ENCODE measurements around the gene SULT4A1. TPM values are rescaled to one million over a fixed set of nuclear protein-coding genes. Genes with fewer than 3 reads are reported as not detected.
"Not testable (repeated sequence)": the region's sequence is repeated elsewhere in the genome, so short reads cannot be mapped to it uniquely, and the experiment has no call there.

The SULT4A1 gene
- total RNA-seq, 6 donors from 2014 or later: not detected

DNA sequence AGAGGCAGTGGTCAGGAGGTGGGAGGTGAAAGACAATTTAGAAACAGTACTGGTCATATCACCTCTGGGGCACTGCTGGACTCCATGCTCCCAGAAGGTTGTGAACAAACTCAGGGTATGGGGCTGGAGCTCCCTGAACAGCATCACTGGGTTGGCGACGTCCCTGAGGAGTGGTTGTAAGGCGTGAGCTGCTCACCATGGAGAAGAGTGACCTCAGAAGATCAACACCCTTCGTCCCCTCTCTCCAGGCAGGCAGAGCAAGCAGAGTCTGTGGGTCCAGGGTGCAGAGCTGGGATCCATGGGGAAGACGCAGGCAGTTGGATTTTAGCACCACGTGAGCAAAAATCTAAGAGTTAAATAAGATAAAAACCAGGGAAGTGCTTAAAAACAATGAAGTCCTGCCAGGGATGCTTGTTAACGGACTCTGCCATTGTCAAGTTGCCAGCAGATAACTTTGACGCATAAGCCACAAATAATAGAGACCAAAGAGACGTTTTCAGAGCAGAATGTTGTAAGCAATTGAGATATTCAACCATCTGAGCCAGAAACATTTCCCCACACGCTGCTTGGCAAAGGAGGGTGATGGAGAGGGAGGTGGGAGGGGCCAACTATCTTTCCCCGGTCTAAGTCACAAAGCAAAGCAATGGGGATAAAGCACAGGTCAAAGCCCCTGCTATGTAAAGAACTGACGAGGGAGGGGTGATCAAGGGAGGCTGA is 15.9 kb upstream of the SULT4A1 start:
- H3K27me3 ChIP-seq: no peaks in the 10 kb centered on the region
- 40 to 47% methylated on average over 12 of the region's 12 CpGs for WGBS, 2 donors
- no peaks in the 10 kb centered on the region for H3K9me3 ChIP-seq
- no peaks in the 10 kb centered on the region for H3K4me1 ChIP-seq
- DNase-seq: no peak
- TF ChIP-seq EP300 (IDR thresholded peaks at IDR 0.05): no peak
- TF ChIP-seq POLR2AphosphoS5 (IDR thresholded peaks at IDR 0.05): no peak
- TF ChIP-seq, protein P1, sequence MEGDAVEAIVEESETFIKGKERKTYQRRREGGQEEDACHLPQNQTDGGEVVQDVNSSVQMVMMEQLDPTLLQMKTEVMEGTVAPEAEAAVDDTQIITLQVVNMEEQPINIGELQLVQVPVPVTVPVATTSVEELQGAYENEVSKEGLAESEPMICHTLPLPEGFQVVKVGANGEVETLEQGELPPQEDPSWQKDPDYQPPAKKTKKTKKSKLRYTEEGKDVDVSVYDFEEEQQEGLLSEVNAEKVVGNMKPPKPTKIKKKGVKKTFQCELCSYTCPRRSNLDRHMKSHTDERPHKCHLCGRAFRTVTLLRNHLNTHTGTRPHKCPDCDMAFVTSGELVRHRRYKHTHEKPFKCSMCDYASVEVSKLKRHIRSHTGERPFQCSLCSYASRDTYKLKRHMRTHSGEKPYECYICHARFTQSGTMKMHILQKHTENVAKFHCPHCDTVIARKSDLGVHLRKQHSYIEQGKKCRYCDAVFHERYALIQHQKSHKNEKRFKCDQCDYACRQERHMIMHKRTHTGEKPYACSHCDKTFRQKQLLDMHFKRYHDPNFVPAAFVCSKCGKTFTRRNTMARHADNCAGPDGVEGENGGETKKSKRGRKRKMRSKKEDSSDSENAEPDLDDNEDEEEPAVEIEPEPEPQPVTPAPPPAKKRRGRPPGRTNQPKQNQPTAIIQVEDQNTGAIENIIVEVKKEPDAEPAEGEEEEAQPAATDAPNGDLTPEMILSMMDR (IDR thresholded peaks at IDR 0.05): no peak
- no peak for TF ChIP-seq POLR2A (IDR thresholded peaks at IDR 0.05)
- no peak overlapping the region for H3K4me3 ChIP-seq
- ATAC-seq (ENCODE audit: low FRiP score in 2 of 2): no peak
- H3K36me3 ChIP-seq: no peaks in the 10 kb centered on the region
- H3K27ac ChIP-seq: no peak overlapping the region

DNA sequence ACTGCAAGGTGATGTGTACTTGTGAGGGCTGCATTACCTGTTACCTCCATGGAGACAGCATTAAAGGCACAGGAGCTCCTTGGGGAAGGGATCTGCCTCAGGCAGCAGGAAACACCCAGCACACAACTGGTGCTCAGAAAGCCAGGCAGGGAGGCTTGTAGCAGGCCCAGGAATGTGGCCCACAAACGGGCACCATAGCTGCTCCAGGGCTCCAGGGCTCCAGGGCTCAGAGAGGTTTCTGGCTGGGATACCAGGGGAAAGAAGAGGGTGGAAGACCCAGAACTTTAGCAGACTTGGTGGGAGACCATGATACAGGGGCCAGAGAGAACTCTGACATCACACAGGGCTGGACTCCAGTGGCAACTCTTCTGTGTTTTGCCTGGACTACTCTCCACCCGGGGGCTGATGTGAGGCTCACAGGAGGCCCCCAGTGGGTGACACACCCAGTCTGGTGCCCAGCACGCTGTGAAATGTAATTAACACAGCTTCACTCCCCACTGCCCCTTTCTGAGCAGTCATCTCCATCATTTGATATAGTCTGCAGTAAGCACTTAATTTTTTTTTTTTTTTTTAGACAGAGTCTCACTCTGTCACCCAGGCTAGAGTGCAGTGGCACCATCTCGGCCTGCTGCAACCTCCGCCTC is 14.7 kb upstream of the SULT4A1 start:
- TF ChIP-seq POLR2A (IDR thresholded peaks at IDR 0.05): no peak
- TF ChIP-seq, protein P1 (IDR thresholded peaks at IDR 0.05): no peak
- TF ChIP-seq POLR2AphosphoS5 (IDR thresholded peaks at IDR 0.05): no peak
- TF ChIP-seq EP300 (IDR thresholded peaks at IDR 0.05): no peak
- H3K9me3 ChIP-seq: no peaks in the 10 kb centered on the region
- 64 to 78% methylated on average over 4 to 5 of the region's 5 CpGs for WGBS, 2 donors
- ATAC-seq (ENCODE audit: low FRiP score in 2 of 2) (no peak), DNase-seq (no peak)
- H3K4me3 ChIP-seq: no peak overlapping the region
- H3K27me3 ChIP-seq: no peaks in the 10 kb centered on the region
- H3K4me1 ChIP-seq: no peaks in the 10 kb centered on the region
- H3K36me3 ChIP-seq: no peaks in the 10 kb centered on the region
- H3K27ac ChIP-seq: no peak overlapping the region

DNA sequence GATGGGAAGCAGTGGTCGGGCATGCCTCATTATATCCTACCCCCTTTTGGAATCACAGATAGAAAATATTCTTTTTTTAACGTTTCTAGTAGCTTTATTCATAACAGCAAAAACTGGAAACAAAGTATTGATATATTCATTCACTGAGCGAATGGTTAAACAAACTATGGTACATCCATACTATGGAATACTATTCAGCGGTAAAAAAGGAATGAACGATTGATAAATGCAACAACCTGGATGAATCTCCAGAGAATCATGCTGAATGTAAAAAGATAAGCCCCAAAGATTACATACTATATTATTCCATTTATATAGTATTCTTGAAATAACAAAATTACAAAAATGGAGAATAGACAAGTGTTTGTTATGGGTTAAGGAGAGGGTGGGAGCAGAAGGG is 7.5 kb upstream of the SULT4A1 start:
- Histone ChIP-seq H3K36me3 (no peaks in the 10 kb centered on the region), H3K27ac (no peak overlapping the region), H3K9me3 (peaks cover 0 to 6% (median 0%) of the 10 kb centered on the region in 4 donors), H3K4me1 (no peaks in the 10 kb centered on the region), H3K27me3 (no peaks in the 10 kb centered on the region), H3K4me3 (no peak overlapping the region)
- ATAC-seq (ENCODE audit: low FRiP score in 2 of 2) (no peak), DNase-seq (no peak)
- WGBS, 2 donors: 89% methylated on average over 5 of the region's 5 CpGs
- TF ChIP-seq POLR2AphosphoS5 (IDR thresholded peaks at IDR 0.05) (no peak), EP300 (IDR thresholded peaks at IDR 0.05) (no peak), POLR2A (IDR thresholded peaks at IDR 0.05) (no peak)
- TF ChIP-seq, protein P1 (IDR thresholded peaks at IDR 0.05): no peak

DNA sequence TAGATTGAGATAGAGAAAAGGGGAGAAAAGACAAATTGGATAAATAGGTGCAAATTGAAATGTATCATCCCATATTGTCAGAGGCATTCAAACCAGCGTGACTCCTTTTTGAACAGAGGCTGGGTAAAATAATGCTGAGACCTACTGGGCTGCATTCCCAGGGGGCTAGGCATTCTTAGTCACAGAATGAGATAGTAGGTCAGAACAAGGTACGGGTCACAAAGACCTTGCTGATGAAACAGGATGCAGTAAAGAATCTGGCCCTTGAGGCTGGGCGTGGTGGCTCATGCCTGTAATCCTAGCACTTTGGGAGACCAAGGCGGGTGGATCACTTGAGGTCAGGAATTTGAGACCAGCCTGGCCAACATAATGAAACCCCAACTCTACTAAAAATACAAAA is 6.7 kb upstream of the SULT4A1 start:
- H3K27me3 ChIP-seq; H3K4me1 ChIP-seq; H3K36me3 ChIP-seq; H3K27ac ChIP-seq; DNase-seq; H3K4me3 ChIP-seq; ATAC-seq (ENCODE audit: low FRiP score in 2 of 2); H3K9me3 ChIP-seq: not testable (repeated sequence)
- 57 to 81% methylated on average over 4 of the region's 4 CpGs for WGBS, 2 donors

DNA sequence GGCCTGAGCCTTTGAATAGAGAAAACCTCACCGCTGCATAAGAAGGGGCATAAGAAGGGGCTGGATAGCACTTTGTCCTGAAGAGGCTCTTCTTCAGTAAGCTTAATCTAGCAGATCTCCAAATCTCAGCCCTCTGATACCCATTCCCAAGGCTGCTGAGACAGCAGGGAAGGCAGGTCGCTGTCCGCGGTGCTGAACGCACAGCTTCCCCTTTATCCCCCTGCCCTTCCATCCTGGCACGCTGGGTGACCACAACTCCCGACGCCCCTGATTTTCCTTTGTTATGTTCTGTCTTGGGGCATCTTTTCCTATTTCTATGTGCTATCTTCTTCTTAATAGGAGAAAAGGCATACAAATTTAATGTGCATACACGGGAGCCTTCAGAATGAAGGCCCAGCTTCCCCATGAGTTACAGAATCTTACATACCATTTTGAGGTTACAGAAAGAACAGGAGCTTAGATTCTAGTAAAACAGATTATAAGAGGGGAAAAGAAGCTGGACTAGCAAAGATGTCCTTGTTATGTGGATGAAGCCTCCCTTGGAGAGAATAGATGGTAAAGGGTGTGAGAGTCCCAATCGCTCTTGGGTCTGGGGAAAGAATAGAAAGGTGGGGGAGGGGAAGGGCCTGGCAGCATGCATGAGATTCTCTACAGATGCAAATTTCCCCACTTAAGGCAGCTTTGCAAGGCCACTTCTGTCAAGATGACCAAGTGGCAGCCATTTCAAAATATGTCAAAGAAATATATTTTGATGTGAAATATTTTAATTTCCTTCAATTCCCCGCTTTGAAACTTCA is 5.7 kb upstream of the SULT4A1 start:
- no peaks in the 10 kb centered on the region for H3K36me3 ChIP-seq
- H3K4me1 ChIP-seq: no peaks in the 10 kb centered on the region
- ATAC-seq (ENCODE audit: low FRiP score in 2 of 2): peak in 1 of 2 donors; percentile 73
- H3K4me3 ChIP-seq: no peak overlapping the region
- H3K27ac ChIP-seq: no peak overlapping the region
- peaks cover 0 to 1% (median 0%) of the 10 kb centered on the region in 4 donors for H3K27me3 ChIP-seq
- WGBS, 2 donors: 10 to 12% methylated on average over 11 of the region's 11 CpGs
- DNase-seq: peak in 1 of 2 donors; percentile 80
- peaks cover 0 to 6% (median 0%) of the 10 kb centered on the region in 4 donors for H3K9me3 ChIP-seq
- TF ChIP-seq EP300 (IDR thresholded peaks at IDR 0.05) (no peak), POLR2A (IDR thresholded peaks at IDR 0.05) (no peak), POLR2AphosphoS5 (IDR thresholded peaks at IDR 0.05) (no peak)
- TF ChIP-seq, protein P1 (IDR thresholded peaks at IDR 0.05): no peak
